Activated effector memory CD4-positive, alpha-beta T cell treated with anti-CD3 and anti-CD28 coated beads, Interleukin-2, amount 50 U/mL, for 16 hours (primary cell): Measurements from ENCODE around the gene KIF5C.

Source experiments
- DNase-seq: peaks from one replicate; pipeline ENCODE4 v3.0.0-alpha.2; 2020

KIF5C gene

GRCh38 chr2:148994341-148994740 lies 119.3 kb downstream of the KIF5C start:
- no peak for DNase-seq

GRCh38 chr2:148996805-148997204 lies 121.8 kb downstream of the KIF5C start:
- no peak for DNase-seq

- no peak for DNase-seq
These were observed 123.3 kb downstream of the KIF5C start for GRCh38 chr2:148998165-148998830.

GRCh38 chr2:148998831-148999200 lies 123.8 kb downstream of the KIF5C start:
- DNase-seq, result no peak

DNA sequence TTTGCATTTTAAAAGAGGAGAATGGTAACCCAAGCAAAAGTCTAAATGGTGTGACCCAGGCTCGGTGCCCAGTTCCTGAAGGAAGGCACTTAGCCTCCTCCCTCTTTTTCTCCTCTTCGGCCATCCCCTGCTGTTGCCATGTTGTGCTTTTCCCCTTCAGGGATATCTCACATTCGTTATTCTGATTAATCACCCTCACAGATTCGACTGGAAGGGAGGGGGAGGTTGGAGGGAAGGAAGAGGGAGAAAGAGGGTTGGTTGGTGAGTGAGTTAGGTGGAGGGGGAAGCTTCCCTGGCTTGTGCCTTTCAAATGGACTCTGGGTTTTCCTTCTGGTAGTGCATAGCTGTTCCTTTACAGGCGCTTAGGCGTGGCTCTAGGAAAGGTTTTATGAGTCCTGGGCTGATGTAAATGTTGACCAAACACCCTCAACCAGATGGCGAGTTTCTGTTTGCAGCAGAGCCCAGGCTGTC lies 124.5 kb downstream of the KIF5C start:
- DNase-seq, result no peak

- DNase-seq, result no peak
These were observed 125.3 kb downstream of the KIF5C start for GRCh38 chr2:149000158-149000938.

GRCh38 chr2:149001496-149001895 lies 126.5 kb downstream of the KIF5C start:
- no peak for DNase-seq

GRCh38 chr2:149002378-149002890 lies 127.4 kb downstream of the KIF5C start:
- no peak for DNase-seq

DNA sequence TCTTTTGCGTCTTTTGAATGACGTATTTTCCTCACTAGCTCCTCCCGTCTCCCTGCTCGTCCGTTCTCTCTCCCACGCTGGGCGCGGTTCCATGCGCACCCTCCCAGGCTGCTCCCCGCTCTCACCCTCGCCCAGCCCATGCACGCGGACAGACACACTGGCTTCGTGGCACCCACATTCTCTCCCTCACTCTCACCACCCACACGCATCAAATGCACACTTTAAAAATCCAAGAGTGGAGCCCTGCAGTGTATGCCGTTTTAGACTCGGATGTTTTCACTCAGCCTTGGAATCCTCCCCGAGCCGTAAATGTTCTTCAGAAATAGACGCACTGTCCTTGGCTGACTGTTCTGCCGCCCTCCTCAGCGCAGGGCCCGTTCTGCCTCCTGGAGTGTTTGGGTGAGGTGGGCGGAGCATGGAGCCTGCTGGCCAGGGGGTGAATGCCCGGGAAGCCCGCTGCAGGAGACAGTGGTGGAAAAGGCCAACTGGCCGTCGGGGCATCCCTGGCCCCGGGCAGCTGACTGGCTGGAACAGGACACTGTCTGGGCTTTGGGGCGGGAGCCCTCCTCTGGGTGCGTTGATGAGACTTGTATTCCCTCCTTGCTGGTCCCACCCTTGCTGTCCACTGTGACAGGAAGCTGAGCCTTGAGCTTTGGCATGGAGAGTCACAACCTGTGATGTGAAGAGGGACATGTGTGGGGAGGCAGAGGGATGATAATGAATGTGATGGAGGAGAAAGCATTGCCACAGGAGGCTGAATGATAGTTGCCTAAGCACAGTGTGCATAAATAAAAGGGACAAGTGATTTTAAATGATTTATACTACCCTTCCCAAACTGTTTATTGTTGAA lies 128.1 kb downstream of the KIF5C start:
- DNase-seq, result no peak

DNA sequence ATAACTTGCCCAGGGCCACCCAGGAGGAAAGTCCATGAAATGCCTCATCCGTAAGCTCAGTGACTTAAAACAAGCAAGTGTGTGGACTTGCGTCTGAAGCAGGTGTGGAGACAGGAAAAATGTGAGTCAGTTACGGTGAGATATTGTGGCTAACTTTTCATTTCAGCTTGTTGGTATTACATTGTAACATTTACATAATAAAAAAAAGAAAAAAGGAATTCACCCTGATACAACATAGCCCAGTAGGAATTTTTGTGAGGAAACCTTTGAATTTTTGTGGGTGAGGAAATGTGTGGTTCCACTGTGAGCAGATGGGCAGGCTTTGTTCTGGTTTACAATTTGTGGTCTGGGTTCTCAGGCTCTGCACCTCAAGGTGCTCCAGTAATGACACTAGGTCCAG lies 129.8 kb downstream of the KIF5C start:
- DNase-seq, result no peak

DNA sequence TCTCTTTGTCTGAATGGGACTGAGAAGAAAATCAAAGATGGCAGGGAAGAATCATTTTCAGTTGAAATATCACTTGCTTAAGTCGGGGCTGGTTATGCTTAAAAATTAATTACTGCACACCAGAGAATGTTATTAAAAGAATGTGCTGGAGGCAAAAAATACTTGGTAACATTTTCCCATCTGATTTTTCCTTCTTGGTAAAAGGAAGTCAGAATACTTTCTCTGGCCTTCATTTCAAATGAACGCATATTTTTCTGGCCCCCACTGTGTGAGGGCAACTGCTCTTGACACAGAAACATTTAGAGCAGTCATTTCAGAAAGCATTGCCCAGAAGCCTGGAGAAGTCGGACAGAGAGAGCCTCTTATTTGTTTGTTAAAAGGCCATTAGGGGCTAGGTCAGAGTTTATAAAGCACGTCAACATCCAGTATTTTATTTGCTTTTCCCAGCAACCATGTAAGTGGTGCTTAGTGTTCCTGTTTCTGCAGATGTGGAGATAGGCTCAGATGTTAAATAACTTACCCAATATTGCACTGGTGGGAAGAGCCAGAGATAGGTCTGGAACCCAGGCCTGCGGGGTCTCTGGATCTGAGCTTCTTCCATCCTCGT lies 130.5 kb downstream of the KIF5C start:
- no peak for DNase-seq

DNA sequence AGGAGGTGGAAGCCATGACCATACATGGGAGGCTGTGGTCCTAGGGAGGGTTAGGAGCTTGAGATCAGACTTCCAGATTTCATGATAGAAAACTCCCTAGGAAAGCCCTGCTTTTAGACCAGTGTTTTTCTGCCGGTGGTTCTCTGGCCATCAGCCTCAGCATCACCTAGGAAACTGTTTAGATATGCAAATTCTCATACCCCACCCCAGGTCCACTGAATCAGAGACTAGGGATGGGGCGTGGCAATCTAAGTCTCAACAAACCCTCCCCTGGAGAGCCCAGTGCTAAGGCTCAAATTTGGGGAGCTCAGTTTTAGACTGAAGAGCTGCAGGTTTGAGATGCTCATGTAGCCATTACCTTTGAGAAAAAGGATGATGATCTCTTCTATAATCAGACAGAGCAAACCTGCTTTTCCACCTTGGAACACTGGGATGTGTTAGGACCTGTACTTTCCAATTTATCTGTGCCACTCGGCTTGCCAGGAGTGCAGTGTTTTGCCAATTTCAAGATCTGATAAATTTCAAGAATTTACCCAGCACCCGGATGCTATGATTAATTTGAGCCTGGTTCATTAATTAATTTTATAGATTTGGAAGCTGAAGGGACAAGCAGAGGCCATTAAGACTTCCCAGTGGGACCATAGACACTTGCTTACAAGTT lies 132.0 kb downstream of the KIF5C start:
- no peak for DNase-seq

- DNase-seq, result no peak
These were observed 133.4 kb downstream of the KIF5C start for GRCh38 chr2:149008381-149008780.

DNA sequence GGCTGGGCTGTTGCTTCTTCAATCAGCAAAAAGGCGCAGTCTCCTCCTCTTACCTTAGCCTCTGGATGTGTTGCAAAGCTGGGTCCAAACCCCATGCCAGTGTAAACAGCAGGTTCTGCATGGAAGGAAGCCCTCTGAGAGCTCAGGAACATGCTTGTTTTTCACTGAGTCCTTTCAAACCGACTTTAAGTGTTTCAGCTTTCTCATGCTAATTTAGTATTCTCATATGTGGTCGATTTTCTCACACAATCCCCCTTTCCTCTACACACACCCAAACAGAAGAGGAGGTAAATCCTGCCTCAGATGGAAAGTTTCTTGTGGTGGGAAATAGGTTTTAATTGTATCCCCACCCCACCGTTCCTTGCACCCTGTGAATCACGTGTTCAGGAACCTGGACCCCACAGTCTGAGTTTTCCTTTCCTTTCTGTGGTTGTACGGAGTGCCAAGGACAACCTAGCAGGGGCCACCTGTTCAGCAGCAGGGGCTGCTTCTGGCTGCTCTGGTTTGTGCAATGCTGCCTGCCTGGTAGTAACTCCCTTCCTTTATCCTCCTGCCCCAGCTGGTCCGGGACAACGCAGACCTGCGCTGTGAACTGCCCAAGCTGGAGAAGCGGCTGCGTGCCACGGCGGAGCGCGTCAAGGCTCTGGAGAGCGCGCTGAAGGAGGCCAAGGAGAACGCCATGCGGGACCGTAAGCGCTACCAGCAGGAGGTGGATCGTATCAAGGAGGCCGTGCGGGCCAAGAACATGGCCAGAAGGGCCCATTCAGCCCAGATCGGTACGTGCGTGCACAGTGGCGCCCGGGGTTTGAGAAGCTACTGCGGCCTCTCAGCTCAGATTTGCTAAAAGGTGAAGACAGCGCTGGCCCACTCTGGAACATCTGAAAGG lies 134.8 kb downstream of the KIF5C start:
- no peak for DNase-seq

GRCh38 chr2:149012545-149012944 lies 137.5 kb downstream of the KIF5C start:
- DNase-seq, result no peak

- DNase-seq, result no peak
These were observed 140.5 kb downstream of the KIF5C start for GRCh38 chr2:149015501-149015900.

DNA sequence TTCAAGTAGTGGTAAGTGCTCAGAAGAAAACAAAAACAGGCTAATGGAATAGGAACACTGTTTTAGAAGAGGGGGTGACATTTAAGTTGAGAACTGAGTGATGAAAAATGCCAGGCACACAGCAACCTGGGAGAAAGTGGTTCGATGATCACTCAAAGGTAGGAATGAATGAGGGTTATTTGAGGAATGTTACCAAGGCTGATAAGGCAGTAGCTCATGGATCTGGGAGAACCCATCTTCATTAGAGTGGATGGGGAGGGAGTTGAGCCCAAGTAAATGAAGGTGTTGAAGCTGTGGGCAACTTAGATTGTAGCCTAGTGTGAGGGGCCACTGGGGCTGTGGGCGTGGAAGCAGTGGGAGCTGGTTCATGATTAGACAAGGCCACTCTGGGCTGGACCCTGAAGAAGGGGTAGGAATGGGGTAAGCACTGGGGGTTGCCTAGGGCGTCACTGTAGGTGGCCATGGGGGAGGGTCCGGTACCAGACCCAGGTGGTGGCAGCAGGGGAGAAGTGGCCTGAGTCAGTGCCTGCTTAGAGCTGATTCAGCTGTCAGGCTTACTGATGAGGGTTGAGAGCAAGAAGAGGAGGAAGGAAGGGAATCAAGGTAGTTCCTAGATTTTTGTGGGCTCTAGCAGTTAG lies 141.0 kb downstream of the KIF5C start:
- DNase-seq, result no peak

DNA sequence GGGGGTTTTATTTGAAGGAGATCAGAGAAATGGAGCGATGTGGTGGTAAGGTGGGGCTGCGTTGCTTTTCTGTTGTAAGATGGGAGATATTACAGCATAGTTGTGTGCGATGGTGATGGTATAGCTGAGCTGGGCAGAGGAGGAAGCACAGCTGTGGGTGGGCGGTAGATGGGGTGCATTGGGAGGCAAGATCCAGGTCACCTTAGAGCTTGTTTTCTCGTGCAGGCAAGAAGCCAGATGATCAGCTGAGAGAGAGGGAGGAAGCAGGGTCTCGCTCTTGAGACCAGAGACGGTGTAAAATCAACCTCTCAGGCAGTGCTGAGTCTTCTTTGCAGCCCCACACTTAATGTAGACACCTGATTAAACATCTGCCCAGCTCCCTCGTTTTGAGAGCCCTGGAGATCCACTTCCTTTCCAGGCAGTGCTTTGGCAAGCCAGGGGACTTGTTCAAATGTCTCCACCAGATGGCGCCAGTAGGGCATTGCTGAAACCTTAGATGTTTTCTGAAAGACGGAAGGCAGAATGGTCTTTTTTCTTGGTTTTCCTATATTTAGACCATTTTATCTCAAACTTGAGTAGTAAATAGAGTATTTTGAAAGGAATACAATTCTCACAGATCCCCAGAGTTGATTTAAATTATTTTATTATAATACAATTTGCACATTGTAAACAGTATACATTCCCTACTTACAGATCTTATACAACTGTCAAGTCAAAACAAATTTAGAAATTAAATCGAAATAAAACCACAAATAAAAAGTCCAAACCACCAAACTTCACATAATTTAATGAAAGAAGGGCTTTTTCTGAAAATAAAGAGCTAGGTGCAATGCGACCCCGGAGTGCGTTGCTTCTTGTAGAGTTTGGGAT lies 142.3 kb downstream of the KIF5C start:
- DNase-seq, result peak; percentile 87

DNA sequence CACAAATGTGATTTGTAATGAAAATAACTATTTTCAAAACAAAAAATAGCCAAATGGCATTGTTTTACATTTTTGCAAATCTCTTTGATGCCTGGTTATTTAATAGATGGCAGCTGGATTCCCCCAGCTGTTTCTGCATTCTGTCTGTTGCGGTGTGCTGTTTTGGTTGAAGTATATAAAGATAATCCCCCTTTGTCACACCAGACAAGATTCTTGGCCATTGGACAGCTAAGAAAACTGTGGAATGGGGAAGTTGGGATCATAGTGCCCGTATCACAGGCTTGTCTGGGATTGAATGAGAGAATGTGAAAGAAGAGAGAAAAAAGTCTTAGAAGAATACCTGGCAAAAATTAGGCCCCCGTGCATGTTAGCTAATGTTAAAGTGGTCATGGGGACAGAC lies 144.0 kb downstream of the KIF5C start:
- DNase-seq, result no peak

DNA sequence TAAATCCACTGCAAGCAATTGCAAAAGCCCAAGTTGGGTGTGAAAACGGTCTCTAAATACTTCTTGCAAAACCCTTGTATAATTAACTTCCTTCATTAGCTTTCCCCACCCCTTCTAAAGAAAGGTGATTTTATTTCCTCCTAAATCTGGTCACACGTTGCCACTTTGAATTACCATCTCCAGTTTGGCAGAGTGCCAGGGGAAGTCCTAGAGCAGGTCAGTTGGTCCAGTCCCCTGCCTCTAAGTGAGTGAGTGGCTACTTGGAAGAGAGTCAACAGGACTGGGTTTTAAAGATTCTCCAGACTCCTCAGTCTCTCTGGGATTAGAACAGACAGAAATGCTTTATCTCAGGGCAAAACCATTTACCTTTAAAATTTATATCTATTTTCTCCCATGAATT lies 144.7 kb downstream of the KIF5C start:
- DNase-seq, result no peak
